Type B pancreatic cell (in vitro differentiated cells): ENCODE results near the gene FOXF1. TPM values are rescaled to one million over a fixed set of nuclear protein-coding genes. Genes with fewer than 3 reads are reported as not detected.

Experiments used
- DNase-seq: peaks from one replicate; pipeline ENCODE4 v3.0.0; 2021; ENCODE audit warnings: mixed read lengths; ENCODE audit not compliant: unreplicated experiment; ENCODE audit errors: extremely low spot score
- H3K27ac Mint-ChIP-seq: 2 replicates; pipeline ENCODE4 v1.8.0; 2021; ENCODE audit warnings: mild to moderate bottlenecking, mixed read lengths
- H3K27me3 Mint-ChIP-seq: 2 replicates; pipeline ENCODE4 v1.8.0; 2021; ENCODE audit warnings: mixed read lengths
- H3K36me3 Mint-ChIP-seq: 2 replicates; pipeline ENCODE4 v1.8.0; 2021; ENCODE audit warnings: mixed read lengths
- H3K4me1 Mint-ChIP-seq: one replicate; pipeline ENCODE4 v1.8.0; 2021; ENCODE audit warnings: mixed read lengths; ENCODE audit not compliant: unreplicated experiment
- H3K4me3 Mint-ChIP-seq: 2 replicates; pipeline ENCODE4 v1.8.0; 2021; ENCODE audit warnings: mild to moderate bottlenecking, mixed read lengths
- H3K9me3 Mint-ChIP-seq: 2 replicates; pipeline ENCODE4 v1.8.0; 2021; ENCODE audit warnings: mixed read lengths
- total RNA-seq: library from RNA; stranded (reverse); gene quantifications from 2 replicates; pipeline ENCODE4 v1.2.1, GENCODE V29; 2021; ENCODE audit warnings: low replicate concordance
- TF ChIP-seq, protein P1 (sequence below): fragments of 200-600 bp; sonication (generic); conservative IDR thresholded peaks from 2 replicates; pipeline ENCODE4 v1.5.0; 2021; ENCODE audit warnings: antibody characterized with exemption, mild to moderate bottlenecking

The FOXF1 gene
- total RNA-seq, 1 donor from 2014 or later, result 3.4 TPM

DNA sequence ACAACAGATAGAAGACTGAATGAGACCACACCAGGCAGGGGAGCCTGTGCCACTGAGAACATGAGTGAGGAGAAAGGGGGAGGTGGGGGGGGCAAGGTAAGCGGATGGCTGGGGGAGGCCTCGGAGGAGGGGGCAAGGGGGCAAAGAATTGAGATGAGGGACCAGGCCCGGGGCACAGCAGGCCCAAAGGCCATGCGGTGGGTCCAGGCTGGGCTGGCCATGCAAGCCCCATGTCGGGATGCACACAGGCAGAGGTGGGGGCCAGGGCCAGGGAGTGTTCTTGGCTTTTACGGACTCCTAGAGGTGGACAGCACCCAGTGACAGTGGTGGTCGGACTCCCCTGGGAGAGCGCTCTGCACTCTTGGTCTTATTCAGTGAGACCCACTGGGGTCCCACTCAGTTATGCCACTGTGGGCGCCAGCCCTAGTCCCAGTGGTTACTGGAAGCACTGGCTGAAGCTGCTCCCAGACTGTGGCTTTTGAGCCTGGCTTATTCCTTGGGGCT lies 49.5 kb downstream of the FOXF1 start:
- H3K4me3 Mint-ChIP-seq, result no peak overlapping the region
- H3K9me3 Mint-ChIP-seq, result no peaks in the 10 kb centered on the region

DNA sequence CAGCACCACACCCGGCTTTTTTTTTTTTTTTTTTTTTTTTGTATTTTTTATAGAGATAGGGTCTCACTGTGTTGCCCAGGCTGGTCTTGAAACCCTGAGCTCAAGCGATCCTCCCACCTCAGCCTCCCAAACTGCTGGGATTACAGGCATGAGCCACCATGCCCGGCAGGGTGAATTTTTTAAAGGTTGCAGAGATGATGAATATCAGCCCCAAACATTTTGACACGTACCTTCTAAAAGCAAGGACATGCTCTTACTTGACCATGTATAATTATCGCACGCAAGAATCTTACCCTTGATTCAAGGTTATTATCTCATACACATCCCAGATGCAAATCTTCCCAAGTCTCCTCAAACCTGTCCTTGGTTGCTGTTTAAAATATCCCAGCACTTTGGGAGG lies 52.0 kb downstream of the FOXF1 start:
- TF ChIP-seq, protein P1, sequence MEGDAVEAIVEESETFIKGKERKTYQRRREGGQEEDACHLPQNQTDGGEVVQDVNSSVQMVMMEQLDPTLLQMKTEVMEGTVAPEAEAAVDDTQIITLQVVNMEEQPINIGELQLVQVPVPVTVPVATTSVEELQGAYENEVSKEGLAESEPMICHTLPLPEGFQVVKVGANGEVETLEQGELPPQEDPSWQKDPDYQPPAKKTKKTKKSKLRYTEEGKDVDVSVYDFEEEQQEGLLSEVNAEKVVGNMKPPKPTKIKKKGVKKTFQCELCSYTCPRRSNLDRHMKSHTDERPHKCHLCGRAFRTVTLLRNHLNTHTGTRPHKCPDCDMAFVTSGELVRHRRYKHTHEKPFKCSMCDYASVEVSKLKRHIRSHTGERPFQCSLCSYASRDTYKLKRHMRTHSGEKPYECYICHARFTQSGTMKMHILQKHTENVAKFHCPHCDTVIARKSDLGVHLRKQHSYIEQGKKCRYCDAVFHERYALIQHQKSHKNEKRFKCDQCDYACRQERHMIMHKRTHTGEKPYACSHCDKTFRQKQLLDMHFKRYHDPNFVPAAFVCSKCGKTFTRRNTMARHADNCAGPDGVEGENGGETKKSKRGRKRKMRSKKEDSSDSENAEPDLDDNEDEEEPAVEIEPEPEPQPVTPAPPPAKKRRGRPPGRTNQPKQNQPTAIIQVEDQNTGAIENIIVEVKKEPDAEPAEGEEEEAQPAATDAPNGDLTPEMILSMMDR, result no peak
- H3K4me1 Mint-ChIP-seq, result peaks cover 21% of the 10 kb centered on the region
- DNase-seq, result no peak
- no peak overlapping the region for H3K27ac Mint-ChIP-seq
- H3K27me3 Mint-ChIP-seq, result peaks cover 55% of the 10 kb centered on the region
- no peaks in the 10 kb centered on the region for H3K9me3 Mint-ChIP-seq
- H3K36me3 Mint-ChIP-seq, result no peaks in the 10 kb centered on the region
- no peak overlapping the region for H3K4me3 Mint-ChIP-seq

More for the DNA sequence above, 49.5 kb downstream of the FOXF1 start:
- Mint-ChIP-seq H3K27ac (no peak overlapping the region), H3K4me1 (peaks cover 15% of the 10 kb centered on the region), H3K27me3 (peaks cover 36% of the 10 kb centered on the region), H3K36me3 (no peaks in the 10 kb centered on the region)
- no peak for DNase-seq
- TF ChIP-seq, protein P1, result no peak

DNA sequence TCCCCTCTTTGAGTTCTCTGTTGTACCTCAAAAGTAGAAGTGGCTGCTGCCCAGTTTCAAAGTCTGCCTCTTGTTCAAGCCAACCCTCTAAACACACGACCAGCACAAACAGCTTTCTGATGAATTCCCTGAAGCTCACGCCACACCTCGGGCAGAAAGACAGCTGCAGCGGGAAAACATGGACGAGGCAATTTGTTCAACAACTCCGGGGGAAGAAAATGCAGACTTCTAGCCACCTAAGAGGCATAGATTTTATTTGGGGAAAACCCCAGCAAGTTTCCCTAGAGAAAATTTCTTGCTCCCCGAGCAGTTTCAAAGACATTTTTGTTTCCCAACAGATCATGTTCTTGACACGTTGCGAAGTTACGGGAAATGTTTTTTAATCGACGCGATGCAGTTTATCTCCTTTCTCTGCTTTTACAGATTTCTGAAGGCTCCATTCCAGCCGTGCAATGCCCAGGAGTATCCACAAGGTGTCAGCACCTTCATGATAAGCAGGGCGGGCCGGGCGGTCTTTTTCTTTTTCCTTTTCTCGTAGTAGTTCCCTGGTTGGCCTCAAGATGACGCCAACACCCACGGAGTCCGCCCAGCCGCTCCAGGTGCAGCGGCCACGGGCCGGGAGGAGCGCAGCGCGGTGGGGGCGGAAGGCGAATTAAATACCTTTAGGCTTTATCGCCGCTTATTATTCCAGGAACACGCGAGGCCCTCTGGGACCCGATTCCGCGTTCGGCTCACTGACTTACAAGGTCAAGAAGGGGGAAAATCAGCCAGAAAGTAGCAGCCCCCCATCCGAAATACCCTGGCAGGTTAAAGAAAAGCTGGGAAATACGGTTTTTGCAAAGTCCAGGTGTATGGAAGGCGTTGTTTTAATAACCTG lies 53.4 kb downstream of the FOXF1 start:
- Mint-ChIP-seq H3K27me3 (peaks cover 53% of the 10 kb centered on the region), H3K4me1 (peaks cover 21% of the 10 kb centered on the region)
- DNase-seq, result peak; percentile 92

More for the DNA sequence above, 53.4 kb downstream of the FOXF1 start:
- Mint-ChIP-seq H3K36me3 (no peaks in the 10 kb centered on the region), H3K9me3 (no peaks in the 10 kb centered on the region), H3K27ac (peak overlapping the region; percentile 38), H3K4me3 (peak overlapping the region; percentile 75)
- TF ChIP-seq, protein P1, result peak; percentile 100

Other genes with a start within 250 kb of the FOXF1 start
- gene MTHFSD, start 44.7 kb downstream of the FOXF1 start, total RNA-seq, result 18.2 and 20.2 TPM in 2 replicates
- gene FOXC2, start 56.3 kb downstream of the FOXF1 start, total RNA-seq, result 5.5 and 11.3 TPM in 2 replicates
- 1.5 and 2.2 TPM in 2 replicates for gene FOXL1, start 68.0 kb downstream of the FOXF1 start, total RNA-seq